Measurements from ENCODE around the gene ADAP1. TPM values are rescaled to one million over a fixed set of nuclear protein-coding genes. Genes with fewer than 3 reads are reported as not detected.
"Not testable (repeated sequence)": the region's sequence is repeated elsewhere in the genome, so short reads cannot be mapped to it uniquely, and the experiment has no call there.

The ADAP1 gene
- total RNA-seq, 1 experiment from 2014 or later: 77.6 TPM

- Histone ChIP-seq H3K9me3 (no peaks in the 10 kb centered on the region), H3K27me3 (replicated peaks; ENCODE audit: control insufficient read depth, insufficient read depth, low read length) (no peaks in the 10 kb centered on the region), H3K36me3 (ENCODE audit: control insufficient read depth, insufficient read depth, low read length) (no peaks in the 10 kb centered on the region), H3K4me1 (no peaks in the 10 kb centered on the region), H3K4me3 (ENCODE audit: low read depth, low read length) (no peak overlapping the region)
- Mint-ChIP-seq H3K36me3 (ENCODE audit: insufficient read depth, unreplicated experiment) (peaks cover 6% of the 10 kb centered on the region), H3K27me3 (ENCODE audit: insufficient read depth, unreplicated experiment) (no peaks in the 10 kb centered on the region), H3K4me3 (ENCODE audit: unreplicated experiment) (no peak overlapping the region), H3K4me1 (ENCODE audit: low read depth, unreplicated experiment) (no peaks in the 10 kb centered on the region), H3K27ac (ENCODE audit: unreplicated experiment) (no peak overlapping the region), H3K9me3 (ENCODE audit: unreplicated experiment) (no peaks in the 10 kb centered on the region)
- ChIA-PET CTCF (interaction anchor here (0.7 kb wide), 1 partner anchor 39 kb away, joined by 4 read pairs; no protein-coding TSS in a partner anchor), POLR2A (no interaction called here)
- no peak for TF ChIP-seq CTCF (IDR thresholded peaks at IDR 0.05; ENCODE audit: insufficient read depth in 1 of 2, low read depth in 1 of 2, low read length in 1 of 2, severe bottlenecking in 1 of 2, unreplicated experiment in 1 of 2)
- intact Hi-C loops (cut with micrococcal nuclease; ENCODE audit: unreplicated experiment): loop anchor here (5.0 kb wide), 1 partner anchor 37 kb away; no protein-coding TSS in a partner anchor
- BruUV-seq (replicated peaks): no TSS peak
- DNase-seq: no peak
Measured at GRCh38 chr7:910441-910861, 44.0 kb downstream of the ADAP1 start.

DNA sequence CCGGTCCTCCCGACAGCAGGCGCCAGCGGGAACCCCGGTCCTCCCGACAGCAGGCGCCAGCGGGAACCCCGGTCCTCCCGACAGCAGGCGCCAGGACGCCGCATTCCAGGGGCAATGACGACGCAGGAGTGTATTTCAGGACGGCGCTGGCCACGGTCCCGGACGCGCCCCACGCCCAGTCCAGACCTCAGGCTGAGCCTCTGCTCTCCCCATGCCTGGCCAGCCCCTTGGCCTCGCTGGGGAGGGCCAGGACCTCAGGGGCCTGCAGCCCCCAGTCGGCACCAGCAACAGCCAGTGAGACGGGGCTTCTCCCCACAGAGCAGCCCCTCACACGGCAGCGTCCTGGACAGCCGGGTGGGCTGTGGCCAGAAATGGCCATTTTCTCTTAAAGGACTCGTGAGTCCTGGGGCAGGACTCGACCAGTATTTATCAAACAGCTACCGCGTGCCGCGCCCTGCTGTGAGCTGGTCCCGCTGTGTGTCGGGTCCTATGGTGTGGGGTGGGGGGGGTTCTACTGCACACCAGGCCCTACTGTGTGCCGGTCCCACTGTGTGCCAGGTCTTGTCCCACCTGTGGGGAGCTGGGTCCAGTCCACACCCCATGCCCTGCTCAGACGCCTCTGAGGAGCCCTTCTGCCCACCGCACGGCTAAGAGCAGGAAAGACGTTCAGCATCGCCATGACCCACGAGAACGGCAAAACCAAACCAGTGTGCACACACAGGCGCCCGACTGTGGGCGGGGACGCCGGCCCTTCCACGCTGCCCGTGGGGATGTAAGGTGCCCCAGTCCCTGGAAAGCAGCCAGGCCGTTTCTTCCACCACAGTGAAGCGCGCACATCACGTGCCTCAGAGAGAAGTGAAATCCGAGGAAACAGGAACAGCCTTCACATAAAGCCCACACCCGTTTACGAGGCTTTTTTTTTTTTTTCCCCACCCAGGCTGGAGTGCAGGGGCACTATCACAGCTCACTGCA, 44.8 kb downstream of the ADAP1 start:
- no TSS peak for BruUV-seq (replicated peaks)
- intact Hi-C loops (cut with micrococcal nuclease; ENCODE audit: unreplicated experiment): loop anchor here (5.0 kb wide), 1 partner anchor 38 kb away; no protein-coding TSS in a partner anchor
- Histone ChIP-seq H3K36me3 (ENCODE audit: control insufficient read depth, insufficient read depth, low read length) (no peaks in the 10 kb centered on the region), H3K9me3 (no peaks in the 10 kb centered on the region), H3K27me3 (replicated peaks; ENCODE audit: control insufficient read depth, insufficient read depth, low read length) (no peaks in the 10 kb centered on the region), H3K4me1 (no peaks in the 10 kb centered on the region), H3K4me3 (ENCODE audit: low read depth, low read length) (no peak overlapping the region)
- POLR2A ChIA-PET: no interaction called here
- no peak overlapping the region for H3K4me3 Mint-ChIP-seq (ENCODE audit: unreplicated experiment)
- CTCF ChIA-PET: interaction anchor here (0.7 kb wide), 1 partner anchor 40 kb away, joined by 4 read pairs; no protein-coding TSS in a partner anchor
- no peaks in the 10 kb centered on the region for H3K27me3 Mint-ChIP-seq (ENCODE audit: insufficient read depth, unreplicated experiment)
- no peak overlapping the region for H3K27ac Mint-ChIP-seq (ENCODE audit: unreplicated experiment)
- H3K4me1 Mint-ChIP-seq (ENCODE audit: low read depth, unreplicated experiment): no peaks in the 10 kb centered on the region
- DNase-seq: no peak
- no peaks in the 10 kb centered on the region for H3K9me3 Mint-ChIP-seq (ENCODE audit: unreplicated experiment)
- no peak for TF ChIP-seq CTCF (IDR thresholded peaks at IDR 0.05; ENCODE audit: insufficient read depth in 1 of 2, low read depth in 1 of 2, low read length in 1 of 2, severe bottlenecking in 1 of 2, unreplicated experiment in 1 of 2)
- H3K36me3 Mint-ChIP-seq (ENCODE audit: insufficient read depth, unreplicated experiment): peaks cover 6% of the 10 kb centered on the region

DNA sequence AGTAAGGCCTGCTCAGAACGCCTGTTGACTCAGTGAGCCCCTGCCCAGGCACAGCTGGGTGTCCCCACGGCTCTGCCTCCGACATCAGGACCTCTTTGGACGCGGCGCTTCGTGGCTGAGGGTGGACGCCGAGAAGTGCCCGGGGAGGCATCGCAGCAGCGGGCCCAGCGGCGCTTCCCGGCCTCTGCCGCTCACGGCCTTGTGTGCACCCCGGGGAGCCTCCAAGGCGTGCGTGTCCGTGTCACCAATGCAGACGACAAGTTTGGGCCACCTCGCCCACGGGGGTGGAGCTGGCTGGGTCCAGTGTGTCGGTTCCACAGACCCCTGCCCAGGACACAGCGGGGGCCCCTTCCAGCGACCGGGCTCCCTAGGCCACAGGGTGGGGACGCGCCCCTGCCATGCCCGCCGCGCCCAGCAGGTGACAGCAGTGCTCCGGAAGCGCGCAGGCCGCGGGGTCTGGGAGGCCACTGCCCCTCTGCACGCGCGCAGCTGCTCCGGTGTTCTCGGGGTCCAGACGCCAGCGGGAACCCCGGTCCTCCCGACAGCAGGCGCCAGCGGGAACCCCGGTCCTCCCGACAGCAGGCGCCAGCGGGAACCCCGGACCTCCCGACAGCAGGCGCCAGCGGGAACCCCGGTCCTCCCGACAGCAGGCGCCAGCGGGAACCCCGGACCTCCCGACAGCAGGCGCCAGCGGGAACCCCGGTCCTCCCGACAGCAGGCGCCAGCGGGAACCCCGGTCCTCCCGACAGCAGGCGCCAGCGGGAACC, 45.7 kb downstream of the ADAP1 start:
- CTCF ChIA-PET: interaction anchor here (0.6 kb wide), 1 partner anchor 403 kb away, joined by 3 read pairs; no protein-coding TSS in a partner anchor
- H3K4me3 Mint-ChIP-seq (ENCODE audit: unreplicated experiment); H3K27me3 ChIP-seq (replicated peaks; ENCODE audit: control insufficient read depth, insufficient read depth, low read length); H3K4me1 Mint-ChIP-seq (ENCODE audit: low read depth, unreplicated experiment); intact Hi-C loops (cut with micrococcal nuclease; ENCODE audit: unreplicated experiment); H3K9me3 ChIP-seq; H3K9me3 Mint-ChIP-seq (ENCODE audit: unreplicated experiment); H3K27me3 Mint-ChIP-seq (ENCODE audit: insufficient read depth, unreplicated experiment); H3K36me3 ChIP-seq (ENCODE audit: control insufficient read depth, insufficient read depth, low read length); H3K27ac Mint-ChIP-seq (ENCODE audit: unreplicated experiment); H3K36me3 Mint-ChIP-seq (ENCODE audit: insufficient read depth, unreplicated experiment); H3K4me3 ChIP-seq (ENCODE audit: low read depth, low read length); DNase-seq; POLR2A ChIA-PET; H3K4me1 ChIP-seq; BruUV-seq (replicated peaks): not testable (repeated sequence)
- peak in 1 of 2 experiments; percentile 33 for TF ChIP-seq CTCF (IDR thresholded peaks at IDR 0.05; ENCODE audit: insufficient read depth in 1 of 2, low read depth in 1 of 2, low read length in 1 of 2, severe bottlenecking in 1 of 2, unreplicated experiment in 1 of 2)

All from Caco-2 (cell line).